HFFc6 (cell line): ENCODE results near the gene GHSR. TPM values are rescaled to one million over a fixed set of nuclear protein-coding genes. Genes with fewer than 3 reads are reported as not detected.

Experiments
- DNase-seq: peaks from one replicate; pipeline ENCODE4 v3.0.0-alpha.2; 2018
- H3K27ac Mint-ChIP-seq: 2 replicates; pipeline ENCODE4 v1.8.0; 2020; ENCODE audit warnings: mild to moderate bottlenecking, mixed read lengths
- H3K27me3 Mint-ChIP-seq: 2 replicates; pipeline ENCODE4 v1.8.0; 2021; ENCODE audit warnings: mild to moderate bottlenecking, moderate library complexity, mixed read lengths; ENCODE audit not compliant: insufficient read depth
- H3K36me3 Mint-ChIP-seq: 2 replicates; pipeline ENCODE4 v1.8.0; 2021; ENCODE audit warnings: low read depth, mixed read lengths
- H3K4me1 Mint-ChIP-seq: 2 replicates; pipeline ENCODE4 v1.8.0; 2020; ENCODE audit warnings: low read depth, mixed read lengths
- H3K4me3 Mint-ChIP-seq: 2 replicates; pipeline ENCODE4 v1.8.0; 2020; ENCODE audit warnings: mild to moderate bottlenecking, moderate library complexity, mixed read lengths
- H3K9me3 Mint-ChIP-seq: 2 replicates; pipeline ENCODE4 v1.8.0; 2020; ENCODE audit warnings: mild to moderate bottlenecking, mixed read lengths
- CTCF ChIP-seq: fragments of 200-600 bp; sonication (generic); IDR thresholded peaks from 2 replicates; pipeline ENCODE4 v1.5.0; 2021; ENCODE audit warnings: antibody characterized with exemption, mild to moderate bottlenecking
- total RNA-seq, 6 experiments: library from RNA; stranded (reverse); fragmentation: NEBNext Ultra II Directional; extraction: Animal tissue kit (Norgen Biotek cat#: 25700); gene quantifications; 2 replicates in 1 of 6; 3 replicates in 5 of 6; pipeline ENCODE4 v1.2.3, GENCODE V29; 2021

GHSR gene
- total RNA-seq, 6 experiments from 2014 or later: not detected

DNA sequence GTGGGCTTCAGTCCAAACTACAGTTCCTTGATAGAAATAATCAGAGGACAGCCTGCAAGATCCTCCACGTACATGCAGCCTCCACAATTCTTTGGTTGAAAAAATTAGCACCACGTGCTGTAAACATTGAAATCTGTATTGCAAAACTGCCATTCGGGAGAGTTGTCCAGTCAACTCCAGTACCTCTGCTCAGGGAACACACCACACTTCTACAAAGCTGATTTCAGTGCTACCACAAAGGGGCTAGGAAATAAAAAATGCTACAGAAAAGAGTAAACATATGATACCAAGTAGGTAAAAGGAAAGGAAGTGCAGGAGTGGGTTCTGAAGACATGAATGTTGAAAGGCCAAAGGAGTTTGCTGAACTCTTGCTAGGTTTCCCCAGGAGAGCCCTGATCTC lies 40.4 kb downstream of the GHSR start:
- no peak for TF ChIP-seq CTCF
- Mint-ChIP-seq H3K4me1 (no peaks in the 10 kb centered on the region), H3K9me3 (no peaks in the 10 kb centered on the region), H3K4me3 (no peak overlapping the region), H3K36me3 (peaks cover 7% of the 10 kb centered on the region), H3K27ac (no peak overlapping the region), H3K27me3 (peaks cover 4% of the 10 kb centered on the region; the same call in 1 of the 2 replicates)
- no peak for DNase-seq

DNA sequence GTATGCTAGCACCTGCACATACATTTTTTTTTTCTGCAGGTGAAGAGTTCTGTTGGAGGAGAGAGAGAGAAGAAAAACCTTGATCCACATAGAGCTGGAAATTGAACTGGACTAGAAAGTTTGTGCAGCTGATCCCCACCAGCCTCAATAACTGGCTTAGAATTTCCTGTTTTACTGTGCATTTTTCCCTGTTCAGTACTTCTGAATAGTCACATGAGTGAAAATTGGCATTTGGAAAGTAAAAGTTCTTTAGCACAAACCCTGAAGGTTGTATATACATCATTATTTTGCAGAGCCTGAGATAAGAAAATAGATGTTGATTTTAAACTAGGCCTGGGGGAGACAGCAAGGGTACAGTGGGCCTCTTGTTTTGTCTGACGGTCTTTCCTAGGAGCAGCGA lies 42.3 kb downstream of the GHSR start:
- peaks cover 26% of the 10 kb centered on the region for H3K36me3 Mint-ChIP-seq

GRCh38 chr3:172404237-172404962 lies 43.9 kb downstream of the GHSR start:
- Mint-ChIP-seq H3K9me3 (no peaks in the 10 kb centered on the region), H3K4me1 (no peaks in the 10 kb centered on the region), H3K36me3 (peaks cover 31% of the 10 kb centered on the region), H3K4me3 (no peak overlapping the region; the same call in 1 of the 2 replicates), H3K27ac (no peak overlapping the region), H3K27me3 (peaks cover 11% of the 10 kb centered on the region)
- no peak for TF ChIP-seq CTCF
- no peak for DNase-seq

More for the DNA sequence above, 42.3 kb downstream of the GHSR start:
- Mint-ChIP-seq H3K27me3 (peaks cover 9% of the 10 kb centered on the region), H3K27ac (no peak overlapping the region), H3K4me3 (no peak overlapping the region), H3K9me3 (no peaks in the 10 kb centered on the region), H3K4me1 (no peaks in the 10 kb centered on the region)
- no peak for TF ChIP-seq CTCF
- no peak for DNase-seq

DNA sequence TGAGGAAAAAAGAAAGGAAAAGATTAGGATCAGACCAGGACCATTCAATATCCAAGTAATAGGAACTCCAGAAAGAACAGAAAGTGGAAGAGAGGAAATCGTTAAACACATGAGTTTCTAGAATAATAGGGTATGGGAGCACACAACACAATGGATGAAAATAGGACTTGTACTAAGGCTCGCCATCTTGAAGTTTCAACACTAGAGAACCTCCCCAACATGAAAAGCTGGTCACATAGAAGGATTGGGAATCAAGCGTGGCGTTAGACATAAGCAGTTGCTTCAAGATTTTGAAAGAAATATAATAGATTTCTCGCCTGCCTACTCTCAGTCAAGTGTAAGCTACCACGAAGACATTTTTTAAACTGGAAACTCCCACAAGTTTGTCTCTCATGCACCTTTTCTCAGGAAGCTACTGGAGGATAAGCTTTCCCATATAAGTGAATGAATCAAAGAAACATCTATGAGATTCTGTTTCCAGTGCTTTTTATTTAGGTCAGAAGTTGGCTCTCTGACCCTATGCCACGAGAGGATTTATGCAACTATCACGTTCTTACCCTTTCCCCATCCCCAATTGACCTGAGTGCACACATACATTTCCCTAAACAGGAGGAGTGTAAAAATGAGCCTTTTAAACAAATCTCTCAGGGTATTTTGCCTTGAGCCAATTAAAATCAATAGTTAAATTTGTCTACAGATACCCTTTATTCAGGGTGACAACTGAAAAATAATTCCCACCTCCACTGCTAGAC lies 45.2 kb downstream of the GHSR start:
- H3K9me3 Mint-ChIP-seq: no peaks in the 10 kb centered on the region

GRCh38 chr3:172402090-172402489 lies 46.2 kb downstream of the GHSR start:
- Mint-ChIP-seq H3K27me3 (peaks cover 11% of the 10 kb centered on the region), H3K9me3 (no peaks in the 10 kb centered on the region), H3K27ac (no peak overlapping the region; the same call in 1 of the 2 replicates), H3K36me3 (peaks cover 31% of the 10 kb centered on the region), H3K4me1 (no peaks in the 10 kb centered on the region), H3K4me3 (no peak overlapping the region)
- TF ChIP-seq CTCF: no peak
- DNase-seq: no peak

More for the DNA sequence above, 45.2 kb downstream of the GHSR start:
- no peaks in the 10 kb centered on the region for H3K4me1 Mint-ChIP-seq
- peaks cover 11% of the 10 kb centered on the region for H3K27me3 Mint-ChIP-seq
- no peak for DNase-seq
- peaks cover 31% of the 10 kb centered on the region for H3K36me3 Mint-ChIP-seq
- peak overlapping the region; percentile 7; the same call in 1 of the 2 replicates for H3K27ac Mint-ChIP-seq
- no peak for TF ChIP-seq CTCF
- no peak overlapping the region for H3K4me3 Mint-ChIP-seq
